ENCODE results near the gene CEP41.

CEP41 gene

GRCh38 chr7:130367088-130367755 lies 73.6 kb downstream of the CEP41 start:
- DNase-seq = no peak

- DNase-seq = no peak
Observed at GRCh38 chr7:130366564-130366963, 74.3 kb downstream of the CEP41 start.

GRCh38 chr7:130365511-130366441 lies 75.0 kb downstream of the CEP41 start:
- no peak for DNase-seq

- no peak for DNase-seq
Observed at GRCh38 chr7:130365088-130365487, 75.7 kb downstream of the CEP41 start.

- DNase-seq = no peak
Observed at GRCh38 chr7:130364451-130364850, 76.4 kb downstream of the CEP41 start.

GRCh38 chr7:130363026-130363847 lies 77.6 kb downstream of the CEP41 start:
- DNase-seq = no peak

- DNase-seq = no peak
Observed at GRCh38 chr7:130362251-130362816, 78.5 kb downstream of the CEP41 start.

GRCh38 chr7:130361681-130362080 lies 79.1 kb downstream of the CEP41 start:
- DNase-seq = no peak

- DNase-seq = no peak
Observed at GRCh38 chr7:130360518-130360917, 80.3 kb downstream of the CEP41 start.

- DNase-seq = no peak
Observed at GRCh38 chr7:130359276-130359857, 81.4 kb downstream of the CEP41 start.

- DNase-seq = no peak
Observed at GRCh38 chr7:130358471-130358870, 82.3 kb downstream of the CEP41 start.

- peak; percentile 17 for DNase-seq
Observed at GRCh38 chr7:130356876-130357611, 83.8 kb downstream of the CEP41 start.

GRCh38 chr7:130356121-130356875 lies 84.5 kb downstream of the CEP41 start:
- DNase-seq = no peak

- DNase-seq = no peak
Observed at GRCh38 chr7:130353196-130353595, 87.6 kb downstream of the CEP41 start.

GRCh38 chr7:130352194-130353074 lies 88.4 kb downstream of the CEP41 start:
- no peak for DNase-seq

GRCh38 chr7:130351791-130352090 lies 89.1 kb downstream of the CEP41 start:
- DNase-seq = no peak

GRCh38 chr7:130350945-130351790 lies 89.6 kb downstream of the CEP41 start:
- no peak for DNase-seq

- peak; percentile 77 for DNase-seq
Observed at GRCh38 chr7:130349911-130350782, 90.7 kb downstream of the CEP41 start.

All from MV-4-11 (cell line).